ENCODE results near the gene KLHL11. TPM values are rescaled to one million over a fixed set of nuclear protein-coding genes. Genes with fewer than 3 reads are reported as not detected.

The KLHL11 gene
- total RNA-seq, 1 experiment from 2014 or later, result 14.5 TPM

GRCh38 chr17:41891135-41892020 lies 26.2 kb upstream of the KLHL11 start:
- POLR2A ChIA-PET (ENCODE audit: unreplicated experiment), result no interaction called here
- Histone ChIP-seq H4K20me1 (ENCODE audit: insufficient read depth) (peaks cover 7% of the 10 kb centered on the region; the same call in 1 of the 2 replicates), H3K9me3 (ENCODE audit: insufficient read depth, low read depth) (no peaks in the 10 kb centered on the region), H3K27me3 (ENCODE audit: insufficient read depth, low read depth) (no peaks in the 10 kb centered on the region), H3K4me1 (replicated peaks; ENCODE audit: insufficient read depth) (no peaks in the 10 kb centered on the region), H3K79me2 (ENCODE audit: low read depth) (no peaks in the 10 kb centered on the region), H3K27ac (no peak overlapping the region), H3K4me2 (no peak overlapping the region), H3F3A (ENCODE audit: insufficient read depth, low read depth) (peaks cover 45% of the 10 kb centered on the region; the same call in 1 of the 2 replicates), H2AFZ (no peak overlapping the region), H3K9me2 (ENCODE audit: insufficient read depth) (no peaks in the 10 kb centered on the region), H3K36me3 (ENCODE audit: low read depth) (peaks cover 17% of the 10 kb centered on the region; the same call in 1 of the 2 replicates), H3K4me3 (no peak overlapping the region)
- CTCF ChIA-PET, result no interaction called here
- DNase-seq, result no peak
- BruUV-seq (replicated peaks), result no TSS peak
- TF ChIP-seq CTCF (conservative IDR thresholded peaks at IDR 0.05) (no peak), EZH2 (IDR thresholded peaks at IDR 0.05; ENCODE audit: low read depth) (no peak)
- intact Hi-C loops (cut with micrococcal nuclease; ENCODE audit: unreplicated experiment), result no loop called here

GRCh38 chr17:41888332-41888965 lies 23.2 kb upstream of the KLHL11 start:
- H3K9me2 ChIP-seq (ENCODE audit: insufficient read depth), result no peaks in the 10 kb centered on the region
- H4K20me1 ChIP-seq (ENCODE audit: insufficient read depth), result 0 out of 2 replicates have a peak, but pooled peaks cover 2% of the 10 kb centered on the region
- H3K9me3 ChIP-seq (ENCODE audit: insufficient read depth, low read depth), result no peaks in the 10 kb centered on the region
- H3K27ac ChIP-seq, result no peak overlapping the region
- H2AFZ ChIP-seq, result no peak overlapping the region
- H3K4me3 ChIP-seq, result no peak overlapping the region
- DNase-seq, result no peak
- H3K79me2 ChIP-seq (ENCODE audit: low read depth), result no peaks in the 10 kb centered on the region
- H3K27me3 ChIP-seq (ENCODE audit: insufficient read depth, low read depth), result no peaks in the 10 kb centered on the region
- H3K4me1 ChIP-seq (replicated peaks; ENCODE audit: insufficient read depth), result no peaks in the 10 kb centered on the region
- no peak overlapping the region for H3K4me2 ChIP-seq
- TF ChIP-seq CTCF (conservative IDR thresholded peaks at IDR 0.05) (no peak), EZH2 (IDR thresholded peaks at IDR 0.05; ENCODE audit: low read depth) (no peak)
- intact Hi-C loops (cut with micrococcal nuclease; ENCODE audit: unreplicated experiment), result loop anchor here (5.0 kb wide), 1 partner anchor 151 kb away; no protein-coding TSS in a partner anchor
- peaks cover 22% of the 10 kb centered on the region; the same call in 1 of the 2 replicates for H3K36me3 ChIP-seq (ENCODE audit: low read depth)
- POLR2A ChIA-PET (ENCODE audit: unreplicated experiment), result no interaction called here
- CTCF ChIA-PET, result interaction anchor here (0.5 kb wide), 1 partner anchor 137 kb away, joined by 5 read pairs; no protein-coding TSS in a partner anchor
- BruUV-seq (replicated peaks), result no TSS peak
- peaks cover 53% of the 10 kb centered on the region; the same call in 1 of the 2 replicates for H3F3A ChIP-seq (ENCODE audit: insufficient read depth, low read depth)

- Histone ChIP-seq H3K36me3 (ENCODE audit: low read depth) (peaks cover 12% of the 10 kb centered on the region; the same call in 1 of the 2 replicates), H3F3A (ENCODE audit: insufficient read depth, low read depth) (peaks cover 39% of the 10 kb centered on the region; the same call in 1 of the 2 replicates), H3K4me1 (replicated peaks; ENCODE audit: insufficient read depth) (no peaks in the 10 kb centered on the region), H3K27me3 (ENCODE audit: insufficient read depth, low read depth) (no peaks in the 10 kb centered on the region), H4K20me1 (ENCODE audit: insufficient read depth) (no peaks in the 10 kb centered on the region), H3K79me2 (ENCODE audit: low read depth) (no peaks in the 10 kb centered on the region), H3K27ac (no peak overlapping the region), H3K4me3 (no peak overlapping the region), H3K9me3 (ENCODE audit: insufficient read depth, low read depth) (no peaks in the 10 kb centered on the region), H3K9me2 (ENCODE audit: insufficient read depth) (no peaks in the 10 kb centered on the region), H3K4me2 (no peak overlapping the region), H2AFZ (no peak overlapping the region)
- ChIA-PET POLR2A (ENCODE audit: unreplicated experiment) (no interaction called here), CTCF (interaction anchor here (0.6 kb wide), 1 partner anchor 46 kb away, joined by 3 read pairs; no protein-coding TSS in a partner anchor)
- TF ChIP-seq CTCF (conservative IDR thresholded peaks at IDR 0.05) (peak; percentile 56; the same call in 1 of the 2 replicates), EZH2 (IDR thresholded peaks at IDR 0.05; ENCODE audit: low read depth) (no peak)
- no TSS peak for BruUV-seq (replicated peaks)
- intact Hi-C loops (cut with micrococcal nuclease; ENCODE audit: unreplicated experiment), result loop anchor here (5.0 kb wide), 1 partner anchor 148 kb away; no protein-coding TSS in a partner anchor
- no peak for DNase-seq
These were observed 20.5 kb upstream of the KLHL11 start for GRCh38 chr17:41885733-41886132.

All from PC-9 (cell line).